Smooth muscle cell (in vitro differentiated cells): ENCODE results near the gene PTGER1. TPM values are rescaled to one million over a fixed set of nuclear protein-coding genes. Genes with fewer than 3 reads are reported as not detected.
"Not testable (repeated sequence)": the region's sequence is repeated elsewhere in the genome, so short reads cannot be mapped to it uniquely, and the experiment has no call there.

ENCODE experiments used
- DNase-seq: peaks from one replicate; lab custom pipeline; 2025; ENCODE audit not compliant: unreplicated experiment; lab: John Stamatoyannopoulos, UW
- H2AFZ ChIP-seq: fragments of 200-600 bp; sonication (generic); 2 replicates; pipeline ENCODE4 v1.6.0; 2016; ENCODE audit warnings: antibody characterized with exemption, low read depth, mild to moderate bottlenecking
- H3F3A ChIP-seq: fragments of 200-600 bp; sonication (generic); 2 replicates; pipeline ENCODE4 v1.6.0; 2017; ENCODE audit warnings: antibody characterized with exemption, low read depth
- H3K27ac ChIP-seq: fragments of 200-600 bp; sonication (generic); 2 replicates; pipeline ENCODE4 v1.5.1; 2016; ENCODE audit warnings: low read depth, mild to moderate bottlenecking
- H3K27me3 ChIP-seq: fragments of 200-600 bp; sonication (generic); 2 replicates; pipeline ENCODE4 v1.6.1; 2016; ENCODE audit warnings: low read depth, mild to moderate bottlenecking
- H3K36me3 ChIP-seq: fragments of 200-600 bp; sonication (generic); 2 replicates; pipeline ENCODE4 v1.5.1; 2016; ENCODE audit warnings: low read depth
- H3K4me1 ChIP-seq: fragments of 200-600 bp; sonication (generic); 2 replicates; pipeline ENCODE4 v1.5.1; 2016; ENCODE audit warnings: low read depth
- H3K4me2 ChIP-seq: fragments of 200-600 bp; sonication (generic); 2 replicates; pipeline ENCODE4 v1.6.0; 2016; ENCODE audit warnings: mild to moderate bottlenecking
- H3K4me3 ChIP-seq: fragments of 200-600 bp; sonication (generic); 2 replicates; pipeline ENCODE4 v1.5.1; 2016; ENCODE audit warnings: mild to moderate bottlenecking
- H3K79me2 ChIP-seq: fragments of 200-600 bp; sonication (generic); 2 replicates; pipeline ENCODE4 v1.6.0; 2016; ENCODE audit warnings: low read depth, mild to moderate bottlenecking
- H3K9ac ChIP-seq: fragments of 200-600 bp; sonication (generic); 2 replicates; pipeline ENCODE4 v1.6.0; 2016; ENCODE audit warnings: low read depth
- H3K9me3 ChIP-seq: fragments of 200-600 bp; sonication (generic); replicated peaks from 2 replicates; pipeline ENCODE4 v1.5.1; 2016; ENCODE audit warnings: low read depth
- H4K20me1 ChIP-seq: fragments of 200-600 bp; sonication (generic); 2 replicates; pipeline ENCODE4 v1.6.0; 2016; ENCODE audit warnings: low read depth
- WGBS: methylation state at CpG from one replicate; pipeline ENCODE4 v1.1.7; 2016; ENCODE audit warnings: low lambda C conversion rate; 5-methylcytosine and 5-hydroxymethylcytosine counted together
- polyA plus RNA-seq: library from polyadenylated mRNA; unstranded; fragments of >200 nt; fragmentation: Nextera tagmentation; extraction: Ambion mirVana; gene quantifications from 2 replicates; pipeline ENCODE4 v1.2.1, GENCODE V29; 2016
- total RNA-seq: library from RNA; depleted of rRNA; stranded (reverse); fragments of >200 nt; gene quantifications from 2 replicates; pipeline ENCODE4 v1.2.3, GENCODE V29; 2014
- TF ChIP-seq, protein P1 (sequence below): fragments of 200-600 bp; sonication (generic); IDR thresholded peaks from 2 replicates; pipeline ENCODE4 v1.5.1; 2017; ENCODE audit warnings: borderline replicate concordance, mild to moderate bottlenecking, antibody characterized with exemption; ENCODE audit not compliant: insufficient read depth, poor library complexity, severe bottlenecking

The PTGER1 gene
- total and polyA plus RNA-seq, 2 experiments from 2014 or later: 0.27 to 1.0 TPM

- 80% methylated on average over 9 of the region's 9 CpGs for WGBS
- H2AFZ ChIP-seq: no peak overlapping the region
Observed at GRCh38 chr19:14467816-14468215, 7.3 kb downstream of the PTGER1 start.

DNA sequence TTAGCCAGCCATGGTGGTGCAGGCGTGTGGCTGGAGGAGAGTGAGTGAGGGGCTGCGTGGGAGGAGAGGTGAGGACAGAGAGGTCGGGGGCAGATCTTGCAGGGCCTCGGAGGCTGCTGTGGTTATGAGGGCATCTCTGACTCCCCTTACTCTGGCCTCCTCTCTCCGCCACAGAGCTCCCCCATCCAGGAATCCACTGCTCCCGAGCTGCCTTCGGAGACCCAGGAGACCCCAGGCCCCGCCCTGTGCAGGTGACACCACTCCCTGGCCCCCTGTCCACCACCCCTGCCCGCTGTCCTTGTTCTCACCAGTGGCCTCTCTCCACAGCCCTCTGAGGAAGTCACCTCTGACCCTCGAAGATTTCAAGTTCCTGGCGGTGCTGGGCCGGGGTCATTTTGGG is 7.8 kb downstream of the PTGER1 start:
- Histone ChIP-seq H3K4me2 (no peak overlapping the region), H2AFZ (no peak overlapping the region), H3F3A (no peaks in the 10 kb centered on the region), H3K9ac (no peak overlapping the region), H3K4me1 (no peaks in the 10 kb centered on the region), H3K27me3 (no peaks in the 10 kb centered on the region), H4K20me1 (no peaks in the 10 kb centered on the region), H3K36me3 (no peaks in the 10 kb centered on the region), H3K9me3 (no peaks in the 10 kb centered on the region), H3K27ac (no peak overlapping the region), H3K79me2 (no peaks in the 10 kb centered on the region), H3K4me3 (no peak overlapping the region)
- no peak for DNase-seq
- WGBS: 95% methylated on average over 12 of the region's 12 CpGs
- TF ChIP-seq, protein P1, sequence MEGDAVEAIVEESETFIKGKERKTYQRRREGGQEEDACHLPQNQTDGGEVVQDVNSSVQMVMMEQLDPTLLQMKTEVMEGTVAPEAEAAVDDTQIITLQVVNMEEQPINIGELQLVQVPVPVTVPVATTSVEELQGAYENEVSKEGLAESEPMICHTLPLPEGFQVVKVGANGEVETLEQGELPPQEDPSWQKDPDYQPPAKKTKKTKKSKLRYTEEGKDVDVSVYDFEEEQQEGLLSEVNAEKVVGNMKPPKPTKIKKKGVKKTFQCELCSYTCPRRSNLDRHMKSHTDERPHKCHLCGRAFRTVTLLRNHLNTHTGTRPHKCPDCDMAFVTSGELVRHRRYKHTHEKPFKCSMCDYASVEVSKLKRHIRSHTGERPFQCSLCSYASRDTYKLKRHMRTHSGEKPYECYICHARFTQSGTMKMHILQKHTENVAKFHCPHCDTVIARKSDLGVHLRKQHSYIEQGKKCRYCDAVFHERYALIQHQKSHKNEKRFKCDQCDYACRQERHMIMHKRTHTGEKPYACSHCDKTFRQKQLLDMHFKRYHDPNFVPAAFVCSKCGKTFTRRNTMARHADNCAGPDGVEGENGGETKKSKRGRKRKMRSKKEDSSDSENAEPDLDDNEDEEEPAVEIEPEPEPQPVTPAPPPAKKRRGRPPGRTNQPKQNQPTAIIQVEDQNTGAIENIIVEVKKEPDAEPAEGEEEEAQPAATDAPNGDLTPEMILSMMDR: no peak

More at GRCh38 chr19:14467816-14468215, 7.3 kb downstream of the PTGER1 start:
- Histone ChIP-seq H3K9me3 (no peaks in the 10 kb centered on the region), H3F3A (no peaks in the 10 kb centered on the region), H3K4me3 (no peak overlapping the region), H3K4me2 (no peak overlapping the region), H3K79me2 (no peaks in the 10 kb centered on the region), H3K27me3 (no peaks in the 10 kb centered on the region), H3K4me1 (no peaks in the 10 kb centered on the region), H4K20me1 (no peaks in the 10 kb centered on the region), H3K9ac (no peak overlapping the region), H3K27ac (no peak overlapping the region), H3K36me3 (no peaks in the 10 kb centered on the region)
- no peak for DNase-seq
- TF ChIP-seq, protein P1: no peak

GRCh38 chr19:14463747-14464146 is 11.4 kb downstream of the PTGER1 start:
- Histone ChIP-seq H3K9ac (no peak overlapping the region), H3K36me3 (no peaks in the 10 kb centered on the region), H3K4me3 (no peak overlapping the region), H3K9me3 (no peaks in the 10 kb centered on the region), H3K27ac (no peak overlapping the region), H4K20me1 (no peaks in the 10 kb centered on the region), H2AFZ (no peak overlapping the region), H3F3A (no peaks in the 10 kb centered on the region), H3K4me2 (no peak overlapping the region), H3K27me3 (no peaks in the 10 kb centered on the region), H3K4me1 (no peaks in the 10 kb centered on the region), H3K79me2 (no peaks in the 10 kb centered on the region)
- 98% methylated on average over 21 of the region's 21 CpGs for WGBS
- no peak for DNase-seq
- TF ChIP-seq, protein P1: no peak

GRCh38 chr19:14462401-14462800 is 12.8 kb downstream of the PTGER1 start:
- not testable (repeated sequence) for H3K4me3 ChIP-seq, H3K4me2 ChIP-seq, H3K9me3 ChIP-seq, H3F3A ChIP-seq, H3K4me1 ChIP-seq, DNase-seq, H3K36me3 ChIP-seq, H3K27ac ChIP-seq, H3K79me2 ChIP-seq, H2AFZ ChIP-seq, H4K20me1 ChIP-seq, H3K27me3 ChIP-seq, H3K9ac ChIP-seq
- WGBS: 99% methylated on average over 7 of the region's 7 CpGs
